HEK293 (cell line): Measurements from ENCODE around the gene NOS1AP.

Source experiments
- CTCF ChIA-PET: fragments of 350-600 bp; formaldehyde crosslinking; extraction: SDS; loops from one replicate; lab custom pipeline; 2021; ENCODE audit warnings: antibody characterized with exemption; lab: Yijun Ruan, JAX
- POLR2A ChIA-PET: fragments of 300-600 bp; formaldehyde crosslinking; extraction: SDS; loops from one replicate; lab custom pipeline; 2020; ENCODE audit warnings: antibody characterized with exemption, inconsistent platforms; lab: Yijun Ruan, JAX
- H3K27ac ChIP-seq: fragments of 200-500 bp; sonication (Bioruptor generic); 2 replicates; pipeline ENCODE4 v1.5.1; 2014; ENCODE audit warnings: low read depth, low read length, control low read depth, inconsistent platforms; ENCODE audit errors: extremely low read depth
- H3K36me3 ChIP-seq, 2 experiments: fragments of 200-500 bp in 1 of 2; sonication (Bioruptor generic) in 1 of 2; 1 replicate in 1 of 2; 2 replicates in 1 of 2; pipeline ENCODE4 v1.5.1; 2014 to 2017; ENCODE audit warnings: inconsistent platforms in 2 of 2, low read length in 2 of 2; ENCODE audit not compliant: control insufficient read depth in 2 of 2, insufficient read depth in 1 of 2
- H3K4me1 ChIP-seq: fragments of 200-500 bp; sonication (Bioruptor generic); 2 replicates; pipeline ENCODE4 v1.5.1; 2014; ENCODE audit warnings: mild to moderate bottlenecking, low read length, inconsistent platforms; ENCODE audit not compliant: control insufficient read depth, insufficient read depth
- H3K4me3 ChIP-seq: 2 replicates; pipeline ENCODE4 v1.5.1; 2011; ENCODE audit warnings: low read depth, mild to moderate bottlenecking, control low read depth, low read length, moderate library complexity
- H3K9me3 ChIP-seq: fragments of 200-500 bp; sonication (Bioruptor generic); 2 replicates; pipeline ENCODE4 v1.5.1; 2014; ENCODE audit warnings: low read depth, low read length, inconsistent platforms; ENCODE audit not compliant: control insufficient read depth, insufficient read depth
- ATF2 ChIP-seq: fragments of 450-650 bp; formaldehyde crosslinking; IDR thresholded peaks from 2 replicates; pipeline ENCODE4 v1.5.1; 2016; ENCODE audit warnings: missing biosample characterization, missing genetic modification characterization, low read depth
- EGR2 ChIP-seq: fragments of 450-650 bp; formaldehyde crosslinking; IDR thresholded peaks from 2 replicates; pipeline ENCODE4 v1.5.1; 2016; ENCODE audit warnings: low read depth, missing biosample characterization, missing genetic modification characterization
- FEZF1 ChIP-seq: fragments of 450-650 bp; formaldehyde crosslinking; IDR thresholded peaks from 2 replicates; pipeline ENCODE4 v1.5.1; 2016; ENCODE audit warnings: missing biosample characterization, missing genetic modification characterization
- HIC1 ChIP-seq: fragments of 450-650 bp; formaldehyde crosslinking; IDR thresholded peaks from 2 replicates; pipeline ENCODE4 v1.5.1; 2016; ENCODE audit warnings: missing biosample characterization, missing genetic modification characterization
- IKZF3 ChIP-seq: fragments of 450-650 bp; IDR thresholded peaks from 2 replicates; pipeline ENCODE4 v1.5.0; 2018; ENCODE audit warnings: missing biosample characterization, mild to moderate bottlenecking, missing genetic modification characterization, moderate library complexity
- KLF17 ChIP-seq: fragments of 450-650 bp; formaldehyde crosslinking; IDR thresholded peaks from 2 replicates; pipeline ENCODE4 v1.5.1; 2016; ENCODE audit warnings: missing biosample characterization, missing genetic modification characterization
- MYNN ChIP-seq: fragments of 450-650 bp; formaldehyde crosslinking; IDR thresholded peaks from 2 replicates; pipeline ENCODE4 v1.5.1; 2016; ENCODE audit warnings: missing biosample characterization, missing genetic modification characterization, borderline replicate concordance
- PATZ1 ChIP-seq: fragments of 450-650 bp; formaldehyde crosslinking; IDR thresholded peaks from 2 replicates; pipeline ENCODE4 v1.5.1; 2016; ENCODE audit warnings: missing biosample characterization, missing genetic modification characterization
- PRDM1 ChIP-seq: fragments of 450-650 bp; formaldehyde crosslinking; IDR thresholded peaks from 2 replicates; pipeline ENCODE4; 2016; ENCODE audit warnings: missing biosample characterization, missing genetic modification characterization
- REPIN1 ChIP-seq: fragments of 450-650 bp; formaldehyde crosslinking; IDR thresholded peaks from 2 replicates; pipeline ENCODE4 v1.5.1; 2017; ENCODE audit warnings: missing biosample characterization, missing genetic modification characterization, low read depth
- SP7 ChIP-seq: fragments of 450-650 bp; formaldehyde crosslinking; IDR thresholded peaks from 2 replicates; pipeline ENCODE4 v1.5.1; 2016; ENCODE audit warnings: missing biosample characterization, missing genetic modification characterization
- TRIM28 ChIP-seq: IDR thresholded peaks from 2 replicates; pipeline ENCODE4 v1.6.1; 2011; ENCODE audit warnings: low read length, control low read depth, borderline replicate concordance
- ZBTB7A ChIP-seq: fragments of 450-650 bp; formaldehyde crosslinking; IDR thresholded peaks from 2 replicates; pipeline ENCODE4 v1.5.1; 2016; ENCODE audit warnings: low read depth, missing biosample characterization, missing genetic modification characterization
- ZFP37 ChIP-seq: fragments of 450-650 bp; formaldehyde crosslinking; IDR thresholded peaks from 2 replicates; pipeline ENCODE4 v1.5.1; 2016; ENCODE audit warnings: missing biosample characterization, missing genetic modification characterization
- ZNF10 ChIP-seq: fragments of 450-650 bp; formaldehyde crosslinking; IDR thresholded peaks from 2 replicates; pipeline ENCODE4 v1.5.1; 2017; ENCODE audit warnings: missing biosample characterization, missing genetic modification characterization
- ZNF211 ChIP-seq: fragments of 450-650 bp; formaldehyde crosslinking; IDR thresholded peaks from 2 replicates; pipeline ENCODE4 v1.5.1; 2016; ENCODE audit warnings: low read depth, missing biosample characterization, missing genetic modification characterization
- ZNF239 ChIP-seq: fragments of 450-650 bp; formaldehyde crosslinking; IDR thresholded peaks from 2 replicates; pipeline ENCODE4 v1.5.1; 2016; ENCODE audit warnings: missing biosample characterization, missing genetic modification characterization
- ZNF248 ChIP-seq: fragments of 450-650 bp; formaldehyde crosslinking; IDR thresholded peaks from 2 replicates; pipeline ENCODE4 v1.5.1; 2017; ENCODE audit warnings: missing biosample characterization, missing genetic modification characterization
- ZNF292 ChIP-seq: fragments of 450-650 bp; formaldehyde crosslinking; IDR thresholded peaks from 2 replicates; pipeline ENCODE4 v1.5.1; 2016; ENCODE audit warnings: low read depth, missing biosample characterization, missing genetic modification characterization, borderline replicate concordance
- ZNF394 ChIP-seq: fragments of 450-650 bp; formaldehyde crosslinking; IDR thresholded peaks from 2 replicates; pipeline ENCODE4 v1.5.1; 2016; ENCODE audit warnings: missing biosample characterization, missing genetic modification characterization, mild to moderate bottlenecking, moderate library complexity, borderline replicate concordance
- ZNF423 ChIP-seq: fragments of 450-650 bp; formaldehyde crosslinking; IDR thresholded peaks from 2 replicates; pipeline ENCODE4 v1.5.1; 2016; ENCODE audit warnings: missing biosample characterization, missing genetic modification characterization
- ZNF426 ChIP-seq: fragments of 450-650 bp; formaldehyde crosslinking; IDR thresholded peaks from 2 replicates; pipeline ENCODE4 v1.5.1; 2017; ENCODE audit warnings: missing biosample characterization, missing genetic modification characterization, mild to moderate bottlenecking, inconsistent platforms, moderate library complexity
- ZNF433 ChIP-seq: fragments of 450-650 bp; formaldehyde crosslinking; IDR thresholded peaks from 2 replicates; pipeline ENCODE4 v1.5.1; 2016; ENCODE audit warnings: missing biosample characterization, missing genetic modification characterization, low read depth
- ZNF48 ChIP-seq: fragments of 450-650 bp; formaldehyde crosslinking; IDR thresholded peaks from 2 replicates; pipeline ENCODE4 v1.5.1; 2016; ENCODE audit warnings: missing biosample characterization, missing genetic modification characterization
- ZNF701 ChIP-seq: fragments of 450-650 bp; formaldehyde crosslinking; IDR thresholded peaks from 2 replicates; pipeline ENCODE4 v1.5.1; 2016; ENCODE audit warnings: missing biosample characterization, missing genetic modification characterization
- ZSCAN30 ChIP-seq: fragments of 450-650 bp; IDR thresholded peaks from 2 replicates; pipeline ENCODE4 v1.5.1; 2018; ENCODE audit warnings: missing biosample characterization, mild to moderate bottlenecking, missing genetic modification characterization, moderate library complexity
- ZSCAN5A ChIP-seq: fragments of 450-650 bp; formaldehyde crosslinking; IDR thresholded peaks from 2 replicates; pipeline ENCODE4 v1.5.1; 2016; ENCODE audit warnings: missing biosample characterization, missing genetic modification characterization
- ZXDB ChIP-seq: fragments of 450-650 bp; formaldehyde crosslinking; IDR thresholded peaks from 2 replicates; pipeline ENCODE4 v1.5.1; 2016; ENCODE audit warnings: missing biosample characterization, missing genetic modification characterization

Gene NOS1AP

GRCh38 chr1:162197041-162197531, 127.6 kb downstream of the NOS1AP start:
- ChIA-PET POLR2A (no interaction called here), CTCF (interaction anchor here (0.7 kb wide), 1 partner anchor 19 kb away, joined by 3 read pairs; no protein-coding TSS in a partner anchor)
- H3K4me3 ChIP-seq = no peak overlapping the region
- H3K36me3 ChIP-seq = no peaks in the 10 kb centered on the region
- H3K4me1 ChIP-seq = no peaks in the 10 kb centered on the region; the same call in 1 of the 2 replicates
- TF ChIP-seq ZNF48 (tag by site-specific recombination) = no peak
- TF ChIP-seq ZNF292 = no peak
- TF ChIP-seq PATZ1 (tag by site-specific recombination) = no peak
- no peak for TF ChIP-seq ZXDB
- TF ChIP-seq ATF2 (tag by site-specific recombination) = no peak
- TF ChIP-seq ZNF211 (tag by site-specific recombination) = no peak
- no peak for TF ChIP-seq ZNF10
- TF ChIP-seq ZFP37 = no peak
- TF ChIP-seq FEZF1 = no peak
- TF ChIP-seq IKZF3 (tag by site-specific recombination) = no peak
- TF ChIP-seq TRIM28 = no peak
- TF ChIP-seq REPIN1 (tag by site-specific recombination) = no peak
- TF ChIP-seq ZNF433 (tag by site-specific recombination) = no peak
- TF ChIP-seq ZNF701 = no peak
- no peak for TF ChIP-seq ZNF248
- no peak for TF ChIP-seq PRDM1 (tag by site-specific recombination)
- no peak for TF ChIP-seq ZNF423 (tag by site-specific recombination)
- no peaks in the 10 kb centered on the region for H3K9me3 ChIP-seq
- H3K27ac ChIP-seq = no peak overlapping the region

DNA sequence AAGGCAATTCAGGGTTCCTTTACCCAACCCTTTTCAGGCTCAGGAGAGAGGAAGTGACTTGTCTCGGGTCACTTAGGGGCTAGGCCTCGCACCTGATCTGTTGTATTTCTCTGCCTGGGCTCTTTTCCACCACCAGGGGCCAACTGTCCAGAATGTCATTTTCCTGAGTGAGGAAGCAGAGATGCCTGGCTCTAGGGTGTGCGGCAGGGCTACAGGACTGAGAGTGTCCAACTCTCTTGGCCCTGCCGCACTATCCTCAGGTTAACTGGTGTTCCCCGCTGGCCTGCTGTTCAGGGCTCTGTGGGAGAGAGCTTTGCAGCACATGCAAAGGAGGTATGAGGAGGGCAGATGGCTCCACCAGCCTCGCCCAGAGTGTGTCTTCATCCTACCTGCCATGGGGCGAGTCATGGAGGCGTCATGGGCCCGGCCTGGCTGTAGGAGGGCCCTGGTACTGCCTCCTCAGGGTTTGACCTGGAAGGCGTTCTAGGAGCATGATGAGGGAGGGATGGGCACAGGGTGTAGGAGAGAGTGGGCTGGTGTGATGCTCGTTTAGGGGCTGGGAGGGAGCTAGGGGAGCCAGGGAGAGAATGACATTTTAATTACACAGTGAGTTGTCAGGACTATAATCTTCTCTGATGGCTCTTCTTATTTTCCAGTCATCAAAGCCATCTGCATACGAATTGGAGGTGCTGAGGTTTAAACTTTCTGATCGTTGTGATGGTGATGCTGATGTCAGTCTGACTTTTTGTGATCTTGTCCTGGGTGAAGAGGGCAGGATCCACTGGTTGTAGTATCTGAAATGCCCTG, 128.3 kb downstream of the NOS1AP start:
- ChIA-PET CTCF (interaction anchor here (0.7 kb wide), 2 partner anchors 12 to 20 kb away, joined by 3 read pairs; no protein-coding TSS in a partner anchor), POLR2A (no interaction called here)
- no peaks in the 10 kb centered on the region for H3K36me3 ChIP-seq
- no peaks in the 10 kb centered on the region for H3K4me1 ChIP-seq
- H3K9me3 ChIP-seq = no peaks in the 10 kb centered on the region
- H3K27ac ChIP-seq = no peak overlapping the region
- H3K4me3 ChIP-seq = no peak overlapping the region
- no peak for TF ChIP-seq REPIN1 (tag by site-specific recombination)
- TF ChIP-seq ZNF426 (tag by site-specific recombination) = no peak
- no peak for TF ChIP-seq FEZF1
- TF ChIP-seq HIC1 = no peak
- TF ChIP-seq EGR2 (tag by site-specific recombination) = peak; percentile 84
- TF ChIP-seq KLF17 (tag by site-specific recombination) = 0 out of 2 replicates have a peak, but pooled peaks have one; percentile 35
- no peak for TF ChIP-seq TRIM28
- TF ChIP-seq ZSCAN30 (tag by site-specific recombination) = no peak
- no peak for TF ChIP-seq ZNF394 (tag by site-specific recombination)
- TF ChIP-seq ZSCAN5A (tag by site-specific recombination) = no peak
- TF ChIP-seq SP7 = peak; percentile 66
- no peak for TF ChIP-seq ZNF239 (tag by site-specific recombination)
- no peak for TF ChIP-seq ZBTB7A (tag by site-specific recombination)
- TF ChIP-seq MYNN (tag by site-specific recombination) = no peak
